Stimulated activated CD8-positive, alpha-beta memory T cell treated with anti-CD3 and anti-CD28 coated beads, Interleukin-4, amount 100 ng/mL, for 4 hours (primary cell): Measurements from ENCODE around the gene THSD4.

Experiments
- DNase-seq, 2 donors: peaks; one replicate each; pipeline ENCODE4 v3.0.0-alpha.2; 2020; ENCODE audit warnings: low read depth in 2 of 2, low spot score in 1 of 2

The THSD4 gene

DNA sequence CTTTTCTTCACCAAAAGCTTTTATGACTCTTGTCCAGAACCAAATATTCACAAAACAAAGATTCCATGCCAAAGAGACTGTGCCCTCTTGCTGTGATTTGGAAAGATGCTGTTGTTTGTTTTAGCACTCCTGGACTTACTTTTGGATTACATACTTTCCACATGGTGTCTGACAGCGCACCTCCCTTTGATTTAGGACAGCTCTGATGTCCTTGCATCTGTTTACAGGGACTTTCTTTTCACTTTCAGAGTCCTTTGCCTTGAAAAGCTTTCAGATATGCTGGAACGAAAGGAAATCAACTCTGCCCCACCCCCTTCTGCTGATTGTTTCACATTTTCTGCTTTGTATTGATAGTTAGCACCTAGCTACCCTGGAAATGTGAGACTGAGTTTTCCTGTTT, 562.1 kb downstream of the THSD4 start:
- DNase-seq = no peak

DNA sequence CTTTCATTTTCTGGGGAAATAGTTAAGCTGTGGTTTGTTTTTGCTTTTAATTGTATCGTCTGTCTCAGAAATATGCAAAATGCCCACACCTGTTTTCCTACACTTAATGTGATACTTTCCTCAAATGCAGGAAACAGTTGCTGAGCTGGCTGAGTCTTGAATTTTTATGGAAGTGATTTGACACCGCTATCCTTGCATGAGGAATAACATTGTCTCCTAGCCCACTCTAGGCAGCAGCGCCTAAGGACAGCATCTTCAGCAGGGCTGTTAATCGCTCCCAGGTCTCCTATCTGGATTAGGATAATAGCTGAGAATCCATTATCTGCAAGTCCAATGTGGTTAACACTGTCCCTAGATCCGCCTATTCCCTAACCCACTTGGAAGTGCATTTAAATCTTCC, 562.5 kb downstream of the THSD4 start:
- no peak for DNase-seq

DNA sequence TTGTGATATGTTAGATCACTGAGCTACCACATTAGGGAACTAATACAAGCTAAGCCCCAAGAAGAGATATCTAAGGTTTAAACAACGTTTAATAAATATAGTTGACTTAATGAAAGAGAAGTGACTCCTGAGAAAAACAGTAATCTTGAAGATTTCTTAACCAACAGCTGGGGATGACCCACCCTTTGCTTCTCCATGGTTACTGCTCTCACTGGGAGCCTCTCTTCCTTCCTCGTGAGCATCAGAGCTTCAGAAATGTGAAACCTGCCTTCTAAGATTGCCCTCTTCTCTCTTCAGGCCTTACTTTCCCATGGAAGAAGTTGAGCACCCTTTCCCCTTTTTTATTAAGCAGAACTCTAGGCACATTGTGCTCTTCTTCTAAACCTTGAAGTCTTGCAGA, 562.9 kb downstream of the THSD4 start:
- no peak for DNase-seq

DNA sequence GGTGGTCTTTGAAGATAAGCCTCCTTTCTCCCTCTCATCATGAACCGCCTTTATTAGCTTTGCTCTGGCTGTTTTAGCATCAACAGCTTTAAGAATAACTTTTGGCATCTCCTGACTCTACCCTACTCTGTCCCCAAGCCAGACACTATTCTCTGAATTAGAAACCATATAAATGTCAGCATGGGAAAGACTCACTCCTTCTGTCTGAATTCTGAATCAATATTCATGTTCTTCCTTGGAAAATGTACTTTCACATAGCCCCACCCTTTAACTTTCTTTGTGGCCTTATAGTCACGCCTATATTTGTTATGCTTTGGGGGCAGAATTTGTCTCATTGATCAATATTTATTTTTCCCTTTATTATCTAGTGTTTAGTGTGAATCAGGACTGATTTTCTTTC, 563.3 kb downstream of the THSD4 start:
- no peak for DNase-seq

DNA sequence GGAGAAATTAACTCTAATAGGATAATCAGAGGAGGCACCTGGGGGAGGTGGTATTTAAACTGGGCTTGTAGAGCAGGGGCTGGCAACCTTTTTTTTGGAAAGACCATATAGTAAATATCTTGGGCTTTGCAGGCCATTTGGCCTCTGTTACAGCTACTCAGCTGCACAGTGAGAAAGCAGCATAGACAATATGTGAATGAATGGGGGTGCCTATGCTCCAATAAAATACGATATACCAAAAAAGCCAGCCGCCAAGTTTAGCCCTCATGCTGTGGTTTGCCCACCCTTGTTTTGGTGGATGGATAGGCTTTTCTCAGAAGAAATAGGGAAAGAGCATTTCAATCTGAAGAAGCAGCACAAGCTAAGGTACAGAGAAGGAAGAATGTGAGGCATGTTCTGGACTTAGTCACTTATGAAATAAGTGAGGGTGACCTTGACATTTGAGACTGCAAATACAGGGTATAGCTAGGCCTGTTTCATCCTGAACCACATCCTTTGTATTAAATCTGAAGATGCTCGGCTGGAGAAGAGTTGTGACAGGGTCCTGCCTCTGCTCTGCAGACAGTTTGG, 564.0 kb downstream of the THSD4 start:
- DNase-seq = no peak

DNA sequence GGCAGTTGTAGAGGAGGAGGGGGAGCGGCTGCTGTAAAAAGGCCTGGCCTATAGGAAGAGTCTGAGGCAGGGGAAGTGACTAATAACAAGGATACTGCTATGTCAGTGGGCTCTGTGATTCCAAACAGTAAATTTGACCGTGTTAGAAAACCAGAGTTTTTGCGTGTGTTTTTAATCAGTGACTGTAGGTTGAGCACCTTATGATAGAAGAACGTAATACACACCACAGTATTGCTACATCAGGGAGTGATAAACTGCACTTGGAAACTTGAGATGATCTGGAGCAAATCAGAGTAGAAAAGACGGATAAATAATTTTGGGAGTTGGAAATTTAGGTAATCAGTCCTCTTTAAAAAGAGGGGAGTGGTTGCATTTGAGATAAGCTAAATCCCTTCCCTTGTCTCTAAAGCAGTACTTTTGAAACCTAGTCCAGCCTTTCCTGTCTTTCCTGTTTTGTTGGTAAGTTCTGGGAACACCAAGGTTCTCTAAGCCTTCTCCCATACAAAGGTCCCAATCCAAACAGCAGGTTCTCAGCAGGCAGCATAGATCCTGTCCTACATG, 564.6 kb downstream of the THSD4 start:
- no peak for DNase-seq

DNA sequence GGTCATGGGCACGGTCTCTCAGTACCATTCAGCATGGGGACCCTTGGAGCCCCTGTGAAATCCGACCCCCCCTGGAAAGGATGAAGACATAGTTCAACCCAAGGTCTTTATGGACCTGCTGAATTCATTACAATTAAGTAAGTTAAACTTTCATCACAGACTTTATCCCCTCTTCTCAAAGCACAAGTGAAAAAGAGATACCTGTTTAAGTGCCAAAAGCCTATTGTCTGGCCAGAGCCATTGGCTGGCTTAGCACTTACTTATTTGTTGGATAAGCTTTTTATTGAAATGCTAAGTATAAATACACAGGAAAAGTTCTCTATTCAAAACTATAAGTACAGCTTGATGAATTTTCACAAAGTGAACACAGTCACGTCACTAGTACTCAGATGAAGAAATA, 566.7 kb downstream of the THSD4 start:
- DNase-seq = no peak

DNA sequence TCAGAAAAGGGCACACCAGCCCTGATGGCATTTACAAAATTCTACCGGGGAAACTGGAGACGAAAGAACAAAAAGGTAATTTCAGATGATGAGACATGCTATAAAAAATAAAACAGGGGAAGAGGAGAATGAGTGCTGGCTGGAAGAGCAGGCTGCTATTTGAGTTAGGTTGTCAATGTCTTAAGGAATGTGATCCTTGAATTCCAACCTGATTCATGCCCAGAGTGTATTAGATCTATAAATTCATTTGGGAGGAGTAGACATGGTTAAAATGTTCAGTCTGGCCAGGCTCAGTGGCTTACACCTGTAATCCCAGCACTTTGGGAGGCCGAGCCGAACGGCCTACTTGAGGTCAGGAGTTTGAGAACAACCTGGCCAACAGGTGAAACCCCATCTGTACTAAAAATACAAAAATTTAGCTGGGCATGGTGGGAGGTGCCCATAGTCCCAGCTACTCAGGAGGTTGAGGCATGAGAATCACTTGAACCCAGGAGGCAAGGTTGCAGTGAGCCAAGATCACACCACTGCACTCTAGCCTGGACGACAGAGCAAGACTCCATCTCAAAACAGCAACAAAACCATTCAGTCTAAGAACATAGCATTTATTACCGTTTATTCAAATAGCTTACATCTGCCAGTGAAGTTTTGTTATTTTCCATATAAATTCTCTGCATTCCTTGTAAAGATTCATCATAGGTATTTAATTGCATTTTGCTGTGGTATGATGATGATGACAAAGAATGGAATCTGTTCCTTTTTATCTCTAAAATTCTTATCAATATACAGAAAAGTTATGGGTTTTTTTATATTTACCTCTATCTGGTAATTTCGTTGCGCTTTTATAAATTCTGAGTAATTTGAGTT, 568.4 kb downstream of the THSD4 start:
- DNase-seq = no peak

DNA sequence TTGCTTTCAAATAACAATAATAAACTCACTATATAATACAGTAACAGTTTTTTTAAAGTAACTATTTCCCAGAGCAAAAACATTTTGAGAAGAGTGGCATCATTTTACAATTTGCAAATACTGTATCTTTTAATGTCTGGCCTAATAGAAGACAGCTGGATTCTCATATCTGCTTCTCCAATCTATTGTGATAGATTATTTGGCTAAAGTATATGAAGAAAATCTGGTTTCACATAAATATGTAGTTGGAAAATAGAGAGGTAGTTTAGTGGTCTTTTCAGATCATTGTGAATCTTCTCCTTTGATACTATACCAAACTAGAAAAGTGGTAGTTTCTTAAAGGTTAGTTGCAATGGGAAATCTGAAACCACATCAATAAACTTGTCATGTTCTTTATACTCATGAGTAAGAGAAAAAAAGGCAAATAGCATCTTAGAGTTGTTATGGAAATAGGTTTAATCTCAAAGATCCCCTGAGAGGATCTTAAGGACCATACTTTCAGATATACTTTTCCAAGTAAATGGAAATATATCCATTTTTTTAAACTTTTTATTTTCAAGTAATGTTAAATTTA, 570.2 kb downstream of the THSD4 start:
- DNase-seq = no peak

DNA sequence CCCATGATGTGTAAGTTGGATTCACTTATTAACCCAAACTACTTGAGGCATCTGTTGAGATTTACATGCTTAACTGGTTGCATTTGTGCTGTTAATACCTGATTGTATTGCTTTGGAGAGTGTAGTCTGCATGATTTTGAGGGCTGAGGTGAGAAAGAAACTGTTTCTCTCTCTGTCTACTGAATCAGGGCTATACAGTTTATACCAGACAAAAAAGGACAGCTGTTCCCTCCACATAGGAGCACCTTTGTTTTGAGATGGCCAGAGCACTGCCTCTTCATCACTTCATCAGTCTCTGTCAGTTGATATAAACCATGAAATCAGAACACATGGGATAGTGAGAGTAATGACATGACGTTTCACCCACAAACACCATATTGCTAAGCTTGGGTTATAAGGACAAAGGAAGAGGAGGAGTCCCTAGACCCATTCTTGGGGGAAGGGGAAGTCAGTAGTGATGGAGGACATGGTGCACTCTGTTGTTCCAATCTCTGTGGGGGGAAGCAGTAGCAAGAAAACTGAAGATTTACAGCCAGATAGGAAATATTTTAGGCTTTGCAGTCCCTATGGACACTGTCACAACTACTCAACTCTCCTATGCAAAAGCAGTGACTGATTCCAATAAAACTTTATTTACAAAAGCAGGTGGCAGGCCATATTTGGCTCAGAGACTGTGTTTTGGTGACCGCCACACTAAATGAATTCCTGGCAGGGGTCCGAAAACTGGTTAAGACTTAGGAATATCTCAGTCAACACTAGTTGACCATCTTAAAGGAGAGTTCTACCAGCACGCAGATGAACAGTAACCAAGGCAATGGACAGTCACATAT, 571.2 kb downstream of the THSD4 start:
- DNase-seq = no peak

DNA sequence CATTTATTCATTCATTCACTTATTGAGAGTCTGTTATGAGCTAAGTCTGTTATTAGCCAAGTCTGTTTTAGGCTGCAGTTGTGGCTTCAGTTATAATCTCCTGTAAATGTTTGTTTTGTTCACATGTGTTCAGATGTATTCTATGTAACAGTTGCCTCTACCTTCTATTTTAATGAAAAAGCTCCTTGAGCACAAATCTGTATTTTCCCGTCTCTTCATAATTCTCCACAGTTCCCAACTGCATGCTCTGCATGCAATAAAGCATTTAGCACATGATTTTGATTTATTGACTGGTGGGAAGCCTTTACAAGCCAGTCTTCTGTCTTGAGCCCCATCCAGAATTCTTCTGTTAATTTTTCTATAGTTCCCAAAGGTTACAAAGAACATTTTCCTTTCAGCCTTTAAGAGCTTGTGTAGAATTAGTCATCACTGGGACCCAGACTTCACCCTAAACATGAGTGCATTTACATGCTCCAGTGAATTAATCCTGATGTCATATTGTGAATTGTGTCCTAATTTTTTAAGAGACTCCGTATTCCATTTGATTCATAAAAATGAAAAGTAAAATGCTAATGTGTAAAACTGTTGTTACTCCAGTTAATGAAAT, 572.7 kb downstream of the THSD4 start:
- DNase-seq = no peak

DNA sequence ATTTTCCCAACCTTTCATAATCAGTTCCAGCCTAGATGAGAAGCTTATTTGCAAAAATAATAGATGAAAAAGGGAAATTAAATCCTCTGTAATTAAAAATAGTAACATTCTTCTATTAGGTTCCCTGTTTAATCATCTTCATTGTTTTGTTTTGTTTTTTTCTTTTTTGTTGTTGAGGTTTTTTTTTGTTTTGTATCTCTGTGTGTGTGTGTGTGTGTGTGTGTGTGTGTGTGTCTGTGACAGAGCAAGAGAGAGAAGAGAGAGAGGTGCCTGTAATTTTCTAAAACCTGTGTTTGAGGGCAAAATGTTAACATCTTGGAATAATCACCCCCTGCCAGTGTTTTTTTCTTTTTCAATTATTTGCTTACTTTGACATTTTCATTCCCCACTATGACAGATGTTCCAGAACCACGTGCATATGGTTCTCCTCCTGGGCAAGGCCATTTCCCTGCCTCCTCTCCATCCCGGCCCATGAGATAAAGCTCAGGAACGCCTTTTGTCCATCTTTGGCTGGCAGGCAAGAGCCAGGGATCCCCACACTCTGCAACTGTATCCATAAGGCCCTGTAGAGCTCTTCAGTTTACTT, 573.3 kb downstream of the THSD4 start:
- DNase-seq = no peak

DNA sequence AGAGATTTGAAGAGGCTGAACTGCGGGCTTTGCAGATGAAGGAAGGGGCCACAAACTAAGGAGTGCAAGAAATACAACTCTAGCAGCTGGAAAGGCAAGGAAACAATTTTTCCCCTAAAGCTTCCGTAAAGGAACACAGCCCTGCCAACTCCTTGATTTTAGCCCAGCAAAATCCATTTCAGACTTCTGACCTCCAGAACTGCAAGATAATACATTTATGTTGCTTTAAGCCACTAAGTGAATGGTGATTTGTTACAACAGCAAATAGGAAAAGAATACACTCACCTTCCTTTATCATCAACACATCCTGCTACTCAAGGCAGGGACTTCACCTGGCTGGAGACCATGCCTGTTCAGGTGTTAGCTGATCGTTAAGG, 575.8 kb downstream of the THSD4 start:
- DNase-seq = no peak

DNA sequence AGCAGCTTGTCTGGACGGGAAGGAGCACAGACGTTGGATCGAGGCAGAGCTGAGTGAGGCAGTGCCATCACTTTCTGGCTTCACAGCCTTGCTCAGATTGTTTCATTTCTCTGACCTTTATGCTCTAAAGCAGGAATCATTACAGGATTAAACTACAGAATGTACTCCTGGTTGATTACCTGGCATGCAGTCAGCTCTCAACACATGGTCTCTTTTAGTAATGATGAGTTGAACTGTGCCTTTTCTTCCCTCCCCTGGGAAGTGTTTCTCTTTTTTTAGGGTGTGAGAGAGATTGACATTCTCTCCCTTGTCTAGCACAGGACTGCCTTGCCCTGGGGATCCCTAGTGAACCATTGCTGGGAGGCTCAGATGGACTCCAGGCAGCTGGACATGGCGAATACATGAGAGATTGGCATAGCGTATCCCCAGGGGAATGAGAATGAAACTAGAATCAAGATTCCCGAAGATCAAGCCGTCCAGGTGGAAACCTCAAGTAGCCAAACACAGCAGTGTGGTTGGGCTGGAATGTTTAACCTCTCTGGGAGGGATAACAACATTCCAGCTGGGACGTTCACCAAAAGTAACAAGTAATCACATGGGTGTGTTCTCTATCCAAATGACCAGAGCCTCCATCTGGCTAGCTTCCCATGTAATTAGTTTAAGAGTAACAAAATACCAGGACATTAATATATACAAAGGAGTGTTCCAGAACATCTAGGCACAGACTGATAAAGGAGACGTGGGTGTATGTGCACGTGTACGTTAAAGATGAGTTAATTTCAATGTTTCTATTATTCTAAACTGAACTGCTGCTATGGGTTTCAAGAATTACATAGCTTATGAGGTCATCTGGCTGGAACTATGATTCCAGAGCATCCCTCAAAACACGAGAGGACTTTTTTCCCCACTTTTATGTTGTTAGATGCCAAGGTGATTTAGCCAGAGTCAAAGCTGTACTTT, 576.5 kb downstream of the THSD4 start:
- DNase-seq = no peak

DNA sequence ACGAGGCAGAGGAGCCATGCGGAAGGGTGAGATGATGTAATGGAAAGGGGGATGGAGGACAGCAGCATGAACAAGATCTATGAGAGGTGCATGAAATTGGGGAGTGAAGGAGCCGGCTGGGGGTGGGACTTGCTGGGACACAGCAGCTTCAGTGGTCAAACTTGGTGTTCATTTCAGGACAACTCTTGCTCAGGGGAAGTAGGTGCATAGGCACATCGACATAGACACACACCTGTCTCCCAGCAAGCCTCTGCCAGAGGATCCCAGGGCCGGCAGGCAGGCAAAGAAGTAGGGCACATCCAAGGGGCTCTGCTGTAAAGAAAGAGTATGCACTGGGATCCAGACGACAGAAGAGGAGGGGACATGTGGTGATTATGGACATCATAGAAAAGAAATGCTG, 582.0 kb downstream of the THSD4 start:
- DNase-seq = no peak

DNA sequence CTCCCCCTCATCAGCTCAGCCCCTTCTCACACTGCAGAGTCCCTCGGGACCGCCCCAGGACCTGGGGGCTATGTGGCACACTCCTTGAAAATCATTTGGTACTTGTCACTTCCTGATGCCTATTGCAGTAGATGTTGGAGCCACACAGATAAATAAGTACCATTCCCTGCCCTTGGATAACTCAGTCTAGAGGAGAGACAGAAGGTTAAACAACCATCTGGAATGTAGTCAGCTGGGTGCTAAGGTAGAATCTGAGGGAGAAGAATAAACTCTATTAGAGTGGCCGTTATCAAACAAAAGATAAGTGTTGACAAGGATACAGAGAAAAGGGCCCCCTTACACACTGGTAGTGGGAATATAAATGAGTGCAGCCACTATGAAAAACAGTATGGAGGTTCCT, 582.8 kb downstream of the THSD4 start:
- DNase-seq = no peak

DNA sequence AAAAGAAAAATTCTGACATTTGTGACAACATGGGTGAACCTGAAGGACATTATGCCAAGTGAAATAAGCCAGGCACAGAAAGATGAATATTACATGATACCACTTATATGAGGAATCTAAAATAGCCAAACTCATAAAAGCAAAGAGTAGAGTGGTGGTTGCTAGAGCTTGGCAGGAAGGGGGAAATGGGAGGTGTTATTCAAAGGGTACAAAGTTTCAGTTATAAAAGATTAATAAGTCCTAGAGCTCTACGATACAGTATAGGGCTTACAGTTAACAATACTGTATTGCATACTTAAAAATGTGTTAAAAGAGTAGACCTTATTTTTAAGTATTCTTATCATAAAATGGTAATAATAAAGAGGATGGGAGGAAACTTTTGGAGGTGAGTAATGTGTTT, 583.5 kb downstream of the THSD4 start:
- DNase-seq = no peak

DNA sequence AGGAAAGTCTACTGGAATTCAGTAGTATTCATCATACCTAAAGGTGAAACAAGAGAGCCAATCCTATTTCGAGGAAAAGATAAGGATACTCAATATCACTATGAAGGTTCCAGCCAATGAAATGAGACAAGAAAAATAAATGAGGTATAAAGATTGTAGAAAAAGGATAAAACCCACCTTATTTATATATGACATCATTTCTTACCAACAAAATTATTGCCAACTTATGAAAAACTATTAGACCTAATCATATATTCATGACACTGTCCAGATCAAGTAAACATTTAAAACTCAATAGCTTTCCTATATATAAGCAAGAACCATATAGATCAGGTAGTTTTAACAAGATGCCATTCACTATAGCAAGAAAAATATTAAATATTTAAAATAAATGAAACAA, 584.7 kb downstream of the THSD4 start:
- no peak for DNase-seq

DNA sequence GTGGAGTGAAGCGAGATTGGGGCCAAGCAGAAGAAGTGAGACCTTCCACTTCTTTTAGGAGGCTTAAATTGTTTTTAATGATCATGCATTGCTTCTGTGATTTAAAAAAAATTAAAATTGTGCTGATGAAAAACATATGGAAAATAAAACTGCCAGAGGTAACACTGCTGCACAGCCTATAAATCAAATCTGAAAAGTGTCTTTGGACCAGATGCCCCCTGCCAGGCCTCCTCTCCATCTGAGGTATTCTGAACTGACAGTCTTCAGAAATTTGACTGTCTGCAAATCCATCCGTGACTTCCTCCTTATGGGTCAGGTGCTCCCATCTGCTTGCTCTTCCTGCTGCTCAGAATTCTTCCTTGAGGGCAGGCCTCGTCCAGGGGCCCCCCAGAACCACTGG, 586.5 kb downstream of the THSD4 start:
- no peak for DNase-seq

DNA sequence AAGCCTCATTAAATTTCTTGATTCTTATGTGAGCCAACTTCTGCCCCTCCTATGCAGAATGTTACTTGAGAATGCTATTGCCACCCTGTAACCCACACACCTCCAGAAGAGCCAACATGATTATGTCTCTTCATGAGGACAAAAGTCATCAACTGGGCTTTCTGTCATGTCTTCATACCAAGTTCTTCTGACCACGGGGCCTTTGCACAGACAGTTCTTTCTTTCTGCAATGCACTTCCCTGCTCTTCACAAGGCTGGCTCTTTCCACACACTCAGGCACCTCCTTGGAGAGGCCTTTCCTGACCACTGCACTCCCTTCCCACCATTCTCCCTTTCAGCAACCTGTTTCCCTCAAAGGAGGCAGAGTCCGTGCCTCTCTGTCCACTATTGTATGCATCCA, 587.2 kb downstream of the THSD4 start:
- DNase-seq = no peak
